K562 (cell line): Measurements from ENCODE around the gene BAMBI. TPM values are rescaled to one million over a fixed set of nuclear protein-coding genes. Genes with fewer than 3 reads are reported as not detected.

Experiments used
- ATAC-seq: fragments of 200-7000 bp; cut with Tn5 transposase; 3 replicates; pipeline ENCODE4 v1.9.1; 2020; ENCODE audit warnings: moderate library complexity
- BruUV-seq: library from RNA; stranded (reverse); fragments of 400-500 nt; replicated peaks from 2 replicates; lab custom pipeline; 2021; lab: Mats Ljungman, UMichigan
- CTCF ChIA-PET: fragments of 300-600 bp; formaldehyde crosslinking; extraction: SDS; loops from one replicate; lab custom pipeline; 2021; ENCODE audit warnings: low intra/inter-chr PET ratio; lab: Yijun Ruan, JAX
- POLR2A ChIA-PET: fragments of 300-600, 350-650 bp; sonication (Branson Sonifier 250); formaldehyde crosslinking; extraction: SDS; loops from one replicate; lab custom pipeline; 2021; ENCODE audit warnings: antibody characterized with exemption, inconsistent platforms; lab: Yijun Ruan, JAX
- DNase-seq, 4 experiments: peaks; one replicate each; pipeline versions ENCODE4 v3.0.0 to v3.0.0-alpha.2; 2011 to 2018; ENCODE audit warnings: low spot score in 3 of 4, mixed read lengths in 3 of 4; ENCODE audit errors: extremely low read depth in 1 of 4
- FAIRE-seq: peaks from 2 replicates; lab custom pipeline; 2011; peaks lifted over from hg19 to GRCh38; lab: Jason Lieb, UNC
- H2AFZ ChIP-seq: 2 replicates; pipeline ENCODE4 v1.6.0; 2011; ENCODE audit warnings: low read depth, low read length, control low read depth, inconsistent platforms
- H3K27ac ChIP-seq: fragments of 200-600 bp; 3 replicates; pipeline ENCODE4 v1.8.0; 2011; ENCODE audit warnings: low read depth, mild to moderate bottlenecking, control low read depth, inconsistent platforms, low read length, moderate library complexity, mixed read lengths; ENCODE audit errors: extremely low read depth
- H3K27me3 ChIP-seq, 2 experiments: fragments of 300-600 bp in 1 of 2; 2 replicates in 1 of 2; 3 replicates in 1 of 2; pipeline versions ENCODE4 v1.6.0 to v1.8.0; 2011; ENCODE audit warnings: inconsistent platforms in 2 of 2, low read length in 2 of 2, mild to moderate bottlenecking in 1 of 2, mixed read lengths in 1 of 2, moderate library complexity in 1 of 2; ENCODE audit not compliant: control insufficient read depth in 2 of 2, insufficient read depth in 2 of 2
- H3K36me3 ChIP-seq: fragments of 300-600 bp; 3 replicates; pipeline ENCODE4 v1.8.0; 2011; ENCODE audit warnings: mild to moderate bottlenecking, low read length, inconsistent platforms; ENCODE audit not compliant: control insufficient read depth, insufficient read depth
- H3K4me1 ChIP-seq, 2 experiments: fragments of 200-600 bp in 1 of 2; replicated peaks in 1 of 2; 2 replicates in 1 of 2; 3 replicates in 1 of 2; pipeline versions ENCODE4 v1.5.1 to v1.8.0; 2011; ENCODE audit warnings: inconsistent platforms in 2 of 2, low read length in 2 of 2, mild to moderate bottlenecking in 1 of 2, mixed read lengths in 1 of 2, moderate library complexity in 1 of 2; ENCODE audit not compliant: control insufficient read depth in 2 of 2, insufficient read depth in 2 of 2
- H3K4me2 ChIP-seq: 2 replicates; pipeline ENCODE4 v1.6.1; 2011; ENCODE audit warnings: low read length, control low read depth, inconsistent platforms, mixed read lengths; ENCODE audit not compliant: insufficient read depth
- H3K4me3 ChIP-seq: fragments of 200-600 bp; sonication (generic), shearing (Covaris generic); 2 replicates; pipeline ENCODE4 v1.5.1; 2016; ENCODE audit warnings: control low read depth, inconsistent platforms
- H3K79me2 ChIP-seq: fragments of 200-600 bp; 3 replicates; pipeline ENCODE4 v1.8.0; 2011; ENCODE audit warnings: low read length, inconsistent platforms; ENCODE audit not compliant: control insufficient read depth, insufficient read depth
- H3K9ac ChIP-seq, 2 experiments: 2 replicates each; pipeline versions ENCODE4 v1.6.0 to v1.6.1; 2011; ENCODE audit warnings: low read depth in 2 of 2, low read length in 2 of 2, control low read depth in 1 of 2, inconsistent platforms in 1 of 2, mild to moderate bottlenecking in 1 of 2, mixed read lengths in 1 of 2; ENCODE audit not compliant: insufficient read depth in 1 of 2
- H3K9me1 ChIP-seq: one replicate; pipeline ENCODE4 v1.6.0; 2011; ENCODE audit warnings: inconsistent platforms, mild to moderate bottlenecking, low read length, moderate library complexity; ENCODE audit not compliant: control insufficient read depth, insufficient read depth
- H3K9me3 ChIP-seq: replicated peaks from 2 replicates; pipeline ENCODE4 v1.5.1; 2011; ENCODE audit warnings: low read depth, low read length, inconsistent platforms; ENCODE audit not compliant: control insufficient read depth, insufficient read depth
- H4K20me1 ChIP-seq: replicated peaks from 2 replicates; pipeline ENCODE4 v1.6.1; 2011; ENCODE audit warnings: low read length, inconsistent platforms, mixed read lengths; ENCODE audit not compliant: control insufficient read depth, insufficient read depth
- CTBP1 ChIP-seq: fragments of 450-650 bp; IDR thresholded peaks from 2 replicates; pipeline ENCODE4 v1.6.1; 2016; ENCODE audit warnings: borderline replicate concordance
- GABPB1 ChIP-seq: sonication (generic); formaldehyde crosslinking; IDR thresholded peaks from 2 replicates; pipeline ENCODE4 v1.8.0; 2022; ENCODE audit warnings: mild to moderate bottlenecking, missing genetic modification reagents
- MTF1 ChIP-seq: fragments of 250-450 bp; sonication (Bioruptor Pico); IDR thresholded peaks from 2 replicates; pipeline ENCODE4 v1.9.0; 2021; ENCODE audit warnings: moderate library complexity, mild to moderate bottlenecking, inconsistent platforms, borderline replicate concordance
- NCOA2 ChIP-seq, 2 experiments: fragments of 450-650 bp; IDR thresholded peaks; 2 replicates each; pipeline ENCODE4 v1.6.1; 2018; ENCODE audit warnings: mild to moderate bottlenecking in 2 of 2, moderate library complexity in 1 of 2; ENCODE audit not compliant: partially characterized antibody in 2 of 2
- NFIX ChIP-seq: fragments of 250-450 bp; sonication (Bioruptor Pico); IDR thresholded peaks from 2 replicates; pipeline ENCODE4 v1.4.0; 2020; ENCODE audit warnings: low read depth, mild to moderate bottlenecking, moderate library complexity
- NUFIP1 ChIP-seq: fragments of 450-650 bp; IDR thresholded peaks from 2 replicates; pipeline ENCODE4 v1.6.1; 2018; ENCODE audit not compliant: partially characterized antibody
- SIN3A ChIP-seq, 2 experiments: fragments of 150-350 bp in 1 of 2; IDR thresholded peaks; 2 replicates each; pipeline ENCODE4 v1.6.1; 2011 to 2016; ENCODE audit warnings: borderline replicate concordance in 2 of 2, low read depth in 2 of 2, low read length in 2 of 2, mild to moderate bottlenecking in 2 of 2, moderate library complexity in 2 of 2; ENCODE audit not compliant: control insufficient read depth in 1 of 2
- ZNF347 ChIP-seq: fragments of 450-650 bp; formaldehyde crosslinking; IDR thresholded peaks from 2 replicates; pipeline ENCODE4 v1.4.0; 2020; ENCODE audit warnings: low read depth, mild to moderate bottlenecking, moderate library complexity
- ZNF583 ChIP-seq: fragments of 250-450 bp; sonication (Bioruptor Pico); IDR thresholded peaks from 2 replicates; pipeline ENCODE4 v1.4.0; 2020
- WGBS: fragments of 100-300 bp; shearing (Covaris generic); methylation state at CpG from one replicate; pipeline ENCODE4 v1.1.6; 2016; ENCODE audit warnings: low coverage, mixed read lengths; ENCODE audit not compliant: insufficient coverage; ENCODE audit errors: missing lambda C conversion rate; 5-methylcytosine and 5-hydroxymethylcytosine counted together
- in situ Hi-C: fragments of 300-500 bp; cut with MboI; formaldehyde crosslinking; loops from 4 replicates; pipeline ENCODE4 v1.15.0; 2018; ENCODE audit warnings: inconsistent platforms, mixed read lengths
- intact Hi-C: fragments of 100-400 bp; cut with micrococcal nuclease; formaldehyde crosslinking; loops from 2 replicates; pipeline ENCODE4 v1.14.2; 2022
- polyA plus RNA-seq, 8 experiments: library from polyadenylated mRNA; depleted of rRNA in 4 of 8; stranded (reverse) in 5 of 8; unstranded in 3 of 8; fragments of >200 nt; fragmentation: Nextera tagmentation in 2 of 8; fragmentation: Illumina TruSeq in 1 of 8; extraction: Ambion mirVana in 2 of 8; extraction: Trizol in 1 of 8; gene quantifications; 2 replicates each; pipeline versions ENCODE4 v1.2.1 to v1.2.3, GENCODE V29; 2011 to 2014; ENCODE audit warnings: inconsistent platforms in 1 of 8, missing spikeins in 1 of 8
- total RNA-seq, 7 experiments: library from RNA; depleted of rRNA in 6 of 7; stranded (reverse); fragments of >200 nt in 6 of 7; fragmentation: Illumina TruSeq in 2 of 7; extraction: Trizol in 2 of 7; gene quantifications; 2 replicates each; pipeline versions ENCODE4 v1.2.1 to v1.2.3, GENCODE V29; 2011 to 2021; ENCODE audit warnings: low replicate concordance in 1 of 7
- TF ChIP-seq, protein P1 (sequence below): sonication (generic); formaldehyde crosslinking; IDR thresholded peaks from 2 replicates; pipeline ENCODE4 v1.8.1; 2023; ENCODE audit warnings: mild to moderate bottlenecking, missing genetic modification reagents
- TF ChIP-seq, protein P2 (sequence below): IDR thresholded peaks from 2 replicates; pipeline ENCODE4 v1.6.1; 2012; ENCODE audit warnings: low read depth, low read length, improper control_type of control experiment, borderline replicate concordance
- TF ChIP-seq, protein P3 (sequence below): fragments of 450-650 bp; IDR thresholded peaks from 2 replicates; pipeline ENCODE4 v1.6.1; 2017; ENCODE audit warnings: antibody characterized with exemption

BAMBI gene
- total and polyA plus RNA-seq, 9 of the 15 experiments (the other 6 are each of a cell fraction or from before 2014, with no cell fraction given): 2.0 to 21.8 (median 13.5) TPM

DNA sequence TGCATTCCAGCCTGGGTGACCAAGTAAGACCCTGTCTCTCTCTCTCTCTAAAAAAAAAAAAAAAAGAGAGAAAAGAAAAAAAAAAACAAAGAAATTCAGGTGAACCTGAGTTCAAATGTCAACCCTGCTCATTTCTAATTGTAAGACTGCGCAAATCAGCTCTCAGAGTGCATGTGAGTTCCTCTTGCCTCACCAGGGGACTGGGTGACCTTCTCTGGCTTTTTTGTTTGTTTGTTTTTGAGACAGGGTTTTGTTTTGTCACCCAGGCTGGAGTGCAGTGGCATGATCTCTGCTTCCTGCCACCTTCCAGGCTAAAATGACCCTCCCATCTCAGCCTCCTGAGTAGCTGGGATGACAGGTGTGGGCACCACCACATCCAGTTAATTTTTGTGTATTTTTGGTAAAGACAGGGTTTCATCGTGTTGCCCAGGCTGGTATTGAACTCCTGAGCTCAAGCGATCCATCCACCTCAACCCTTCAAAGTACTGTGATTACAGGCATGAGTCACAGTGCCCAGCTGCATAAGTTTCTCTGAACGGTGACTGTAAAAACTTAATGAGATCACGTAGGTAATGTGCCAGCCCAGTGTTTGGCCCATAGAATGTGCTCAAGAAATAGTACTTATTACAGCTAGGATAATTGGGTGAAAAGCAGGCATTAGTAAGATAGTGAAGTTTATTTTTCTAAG lies 45.3 kb upstream of the BAMBI start (continued):
- TF ChIP-seq, protein P1, sequence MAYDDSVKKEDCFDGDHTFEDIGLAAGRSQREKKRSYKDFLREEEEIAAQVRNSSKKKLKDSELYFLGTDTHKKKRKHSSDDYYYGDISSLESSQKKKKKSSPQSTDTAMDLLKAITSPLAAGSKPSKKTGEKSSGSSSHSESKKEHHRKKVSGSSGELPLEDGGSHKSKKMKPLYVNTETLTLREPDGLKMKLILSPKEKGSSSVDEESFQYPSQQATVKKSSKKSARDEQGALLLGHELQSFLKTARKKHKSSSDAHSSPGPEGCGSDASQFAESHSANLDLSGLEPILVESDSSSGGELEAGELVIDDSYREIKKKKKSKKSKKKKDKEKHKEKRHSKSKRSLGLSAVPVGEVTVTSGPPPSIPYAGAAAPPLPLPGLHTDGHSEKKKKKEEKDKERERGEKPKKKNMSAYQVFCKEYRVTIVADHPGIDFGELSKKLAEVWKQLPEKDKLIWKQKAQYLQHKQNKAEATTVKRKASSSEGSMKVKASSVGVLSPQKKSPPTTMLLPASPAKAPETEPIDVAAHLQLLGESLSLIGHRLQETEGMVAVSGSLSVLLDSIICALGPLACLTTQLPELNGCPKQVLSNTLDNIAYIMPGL: no peak
- TF ChIP-seq, all 486 proteins: peak for 0

DNA sequence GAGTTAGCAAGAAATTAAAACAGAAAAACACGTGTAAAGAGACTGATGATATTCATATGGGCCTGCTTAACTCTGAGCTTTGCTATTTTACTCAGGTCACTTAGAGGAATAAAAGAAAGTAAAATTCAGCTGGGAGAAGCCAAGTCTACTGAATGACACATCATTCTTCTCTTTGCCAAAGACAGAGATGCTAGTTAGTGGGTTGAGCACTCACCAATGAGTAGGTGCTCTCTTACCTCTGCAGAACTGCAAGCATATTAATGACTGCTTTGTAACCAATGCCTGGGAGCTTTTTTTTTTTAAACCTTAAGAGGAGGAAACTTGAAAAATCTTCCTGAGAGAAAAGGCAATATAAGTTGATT lies 44.8 kb upstream of the BAMBI start:
- POLR2A ChIA-PET: interaction anchor here (0.5 to 0.6 kb wide), 2 partner anchors 45 to 48 kb away, joined by 3 read pairs; no protein-coding TSS in a partner anchor
- CTCF ChIA-PET: no interaction called here
- Histone ChIP-seq H3K9ac (no peak overlapping the region), H3K4me1 (no peaks in the 10 kb centered on the region; a peak in 1 of 5 replicates), H3K4me3 (no peak overlapping the region), H4K20me1 (no peaks in the 10 kb centered on the region; the same call in 1 of the 2 replicates), H3K36me3 (no peaks in the 10 kb centered on the region), H3K27ac (no peak overlapping the region), H2AFZ (no peak overlapping the region), H3K4me2 (no peak overlapping the region), H3K79me2 (no peaks in the 10 kb centered on the region), H3K9me1 (no peaks in the 10 kb centered on the region), H3K9me3 (no peaks in the 10 kb centered on the region), H3K27me3 (peaks cover 18 to 64% of the 10 kb centered on the region in 2 experiments)
- ATAC-seq: no peak
- TF ChIP-seq CTBP1: no peak
- TF ChIP-seq NFIX (CRISPR knock-in tag): no peak
- no peak for TF ChIP-seq ZNF347 (CRISPR knock-in tag)
- no peak for TF ChIP-seq GABPB1 (CRISPR knock-in tag)
- TF ChIP-seq NUFIP1: no peak
- no peak for TF ChIP-seq MTF1 (CRISPR knock-in tag)
- TF ChIP-seq, protein P2, sequence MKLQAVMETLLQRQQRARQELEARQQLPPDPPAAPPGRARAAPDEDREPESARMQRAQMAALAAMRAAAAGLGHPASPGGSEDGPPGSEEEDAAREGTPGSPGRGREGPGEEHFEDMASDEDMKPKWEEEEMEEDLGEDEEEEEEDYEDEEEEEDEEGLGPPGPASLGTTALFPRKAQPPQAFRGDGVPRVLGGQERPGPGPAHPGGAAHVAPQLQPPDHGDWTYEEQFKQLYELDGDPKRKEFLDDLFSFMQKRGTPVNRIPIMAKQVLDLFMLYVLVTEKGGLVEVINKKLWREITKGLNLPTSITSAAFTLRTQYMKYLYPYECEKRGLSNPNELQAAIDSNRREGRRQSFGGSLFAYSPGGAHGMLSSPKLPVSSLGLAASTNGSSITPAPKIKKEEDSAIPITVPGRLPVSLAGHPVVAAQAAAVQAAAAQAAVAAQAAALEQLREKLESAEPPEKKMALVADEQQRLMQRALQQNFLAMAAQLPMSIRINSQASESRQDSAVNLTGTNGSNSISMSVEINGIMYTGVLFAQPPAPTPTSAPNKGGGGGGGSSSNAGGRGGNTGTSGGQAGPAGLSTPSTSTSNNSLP: no peak
- TF ChIP-seq ZNF583 (CRISPR knock-in tag): no peak
- no peak for TF ChIP-seq NCOA2 (IDR thresholded peaks at IDR 0.05; ENCODE audit: partially characterized antibody in 2 of 2)
- TF ChIP-seq SIN3A (IDR thresholded peaks at IDR 0.05; ENCODE audit: borderline replicate concordance in 2 of 2, control insufficient read depth in 1 of 2, low read depth in 2 of 2, low read length in 2 of 2): no peak
- TF ChIP-seq, protein P3, sequence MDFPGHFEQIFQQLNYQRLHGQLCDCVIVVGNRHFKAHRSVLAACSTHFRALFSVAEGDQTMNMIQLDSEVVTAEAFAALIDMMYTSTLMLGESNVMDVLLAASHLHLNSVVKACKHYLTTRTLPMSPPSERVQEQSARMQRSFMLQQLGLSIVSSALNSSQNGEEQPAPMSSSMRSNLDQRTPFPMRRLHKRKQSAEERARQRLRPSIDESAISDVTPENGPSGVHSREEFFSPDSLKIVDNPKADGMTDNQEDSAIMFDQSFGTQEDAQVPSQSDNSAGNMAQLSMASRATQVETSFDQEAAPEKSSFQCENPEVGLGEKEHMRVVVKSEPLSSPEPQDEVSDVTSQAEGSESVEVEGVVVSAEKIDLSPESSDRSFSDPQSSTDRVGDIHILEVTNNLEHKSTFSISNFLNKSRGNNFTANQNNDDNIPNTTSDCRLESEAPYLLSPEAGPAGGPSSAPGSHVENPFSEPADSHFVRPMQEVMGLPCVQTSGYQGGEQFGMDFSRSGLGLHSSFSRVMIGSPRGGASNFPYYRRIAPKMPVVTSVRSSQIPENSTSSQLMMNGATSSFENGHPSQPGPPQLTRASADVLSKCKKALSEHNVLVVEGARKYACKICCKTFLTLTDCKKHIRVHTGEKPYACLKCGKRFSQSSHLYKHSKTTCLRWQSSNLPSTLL: no peak
- intact Hi-C loops: no loop called here
- no peak for FAIRE-seq
- no peak for DNase-seq
- 18% methylated on average over 1 of the region's 1 CpG for WGBS
- BruUV-seq: no TSS peak
- in situ Hi-C loops: loop anchor here (10.0 kb wide), 1 partner anchor 672 kb away; no protein-coding TSS in a partner anchor
